ENCODE data around the gene MAOA. TPM values are rescaled to one million over a fixed set of nuclear protein-coding genes. Genes with fewer than 3 reads are reported as not detected.

Gene MAOA
- total and polyA plus RNA-seq, 9 of the 15 experiments (the other 6 are each of a cell fraction or from before 2014, with no cell fraction given) = 0.68 to 2.7 (median 1.9) TPM

DNA sequence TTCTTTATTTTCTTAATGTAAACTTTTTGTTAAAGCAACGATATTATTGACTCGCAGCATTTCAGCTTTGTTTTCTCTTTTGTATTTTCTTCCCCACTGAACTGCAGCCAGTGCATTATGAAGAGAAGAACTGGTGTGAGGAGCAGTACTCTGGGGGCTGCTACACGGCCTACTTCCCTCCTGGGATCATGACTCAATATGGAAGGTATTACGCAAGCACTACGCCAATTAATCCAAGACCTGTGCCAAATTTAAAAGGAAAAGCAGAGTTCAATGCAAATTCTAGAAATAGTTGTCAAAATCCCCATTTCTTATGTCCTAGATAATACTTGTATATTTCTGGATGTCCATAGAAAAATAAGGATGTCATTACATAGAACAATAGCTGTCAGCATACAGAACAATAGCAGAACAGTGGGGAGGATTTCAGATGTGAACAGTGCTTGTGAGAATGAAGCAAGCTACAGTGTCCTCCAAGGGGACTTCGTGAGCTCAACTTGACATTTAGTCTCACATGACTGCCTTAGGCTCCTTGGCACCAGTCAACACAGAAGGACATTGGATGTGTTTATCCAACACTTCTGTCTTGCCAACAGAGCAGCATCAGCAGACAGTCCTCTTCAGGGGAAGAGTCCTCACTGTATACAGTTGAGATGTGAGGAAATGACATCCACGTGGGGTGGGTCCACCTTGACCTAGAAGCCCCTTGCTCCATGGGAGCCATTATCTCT is 85.9 kb downstream of the MAOA start:
- CTCF ChIA-PET (ENCODE audit: low intra/inter-chr PET ratio) = no interaction called here
- Histone ChIP-seq H3K9me3 (replicated peaks; ENCODE audit: control insufficient read depth, insufficient read depth, low read depth, low read length) (no peaks in the 10 kb centered on the region), H3K36me3 (ENCODE audit: control insufficient read depth, insufficient read depth, low read length) (no peaks in the 10 kb centered on the region), H3K4me2 (ENCODE audit: insufficient read depth, low read length) (no peak overlapping the region), H3K4me1 (replicated peaks in 1 of 2; ENCODE audit: control insufficient read depth in 2 of 2, insufficient read depth in 2 of 2, low read length in 2 of 2) (no peaks in the 10 kb centered on the region), H3K9me1 (ENCODE audit: control insufficient read depth, insufficient read depth, low read length) (no peaks in the 10 kb centered on the region), H3K79me2 (ENCODE audit: control insufficient read depth, insufficient read depth, low read length) (no peaks in the 10 kb centered on the region), H3K4me3 (no peak overlapping the region), H4K20me1 (replicated peaks; ENCODE audit: control insufficient read depth, insufficient read depth, low read length) (no peaks in the 10 kb centered on the region), H2AFZ (ENCODE audit: low read depth, low read length) (no peak overlapping the region), H3K9ac (ENCODE audit: insufficient read depth in 1 of 2, low read depth in 2 of 2, low read length in 2 of 2) (no peak overlapping the region), H3K27me3 (ENCODE audit: control insufficient read depth in 2 of 2, insufficient read depth in 2 of 2, low read length in 2 of 2) (no peaks in the 10 kb centered on the region), H3K27ac (ENCODE audit: extremely low read depth, low read depth, low read length) (no peak overlapping the region)
- POLR2A ChIA-PET = interaction anchor here (0.7 kb wide), 1 partner anchor 120 kb away, joined by 3 read pairs; no protein-coding TSS in a partner anchor
- whole genome bisulfite sequencing (ENCODE audit: insufficient coverage, low coverage, missing lambda C conversion rate) = 23% methylated on average over 5 of the region's 7 CpGs
- FAIRE-seq (no peak), DNase-seq (ENCODE audit: extremely low read depth in 1 of 4, low spot score in 3 of 4) (no peak), ATAC-seq (no peak)
- in situ Hi-C loops (cut with MboI) = loop anchor here (10.0 kb wide), 1 partner anchor 177 kb away; no protein-coding TSS in a partner anchor
- intact Hi-C loops (cut with micrococcal nuclease) = no loop called here
- no TSS peak for BruUV-seq (replicated peaks)
- TF ChIP-seq TBP (optimal IDR thresholded peaks at IDR 0.05; ENCODE audit: low read depth, low read length) = no peak
- TF ChIP-seq FOXK1 (CRISPR knock-in tag; IDR thresholded peaks at IDR 0.05; ENCODE audit: borderline replicate concordance) = no peak
- TF ChIP-seq CEBPB (tag; IDR thresholded peaks at IDR 0.05) = peak; percentile 43; the same call in 1 of the 2 replicates

DNA sequence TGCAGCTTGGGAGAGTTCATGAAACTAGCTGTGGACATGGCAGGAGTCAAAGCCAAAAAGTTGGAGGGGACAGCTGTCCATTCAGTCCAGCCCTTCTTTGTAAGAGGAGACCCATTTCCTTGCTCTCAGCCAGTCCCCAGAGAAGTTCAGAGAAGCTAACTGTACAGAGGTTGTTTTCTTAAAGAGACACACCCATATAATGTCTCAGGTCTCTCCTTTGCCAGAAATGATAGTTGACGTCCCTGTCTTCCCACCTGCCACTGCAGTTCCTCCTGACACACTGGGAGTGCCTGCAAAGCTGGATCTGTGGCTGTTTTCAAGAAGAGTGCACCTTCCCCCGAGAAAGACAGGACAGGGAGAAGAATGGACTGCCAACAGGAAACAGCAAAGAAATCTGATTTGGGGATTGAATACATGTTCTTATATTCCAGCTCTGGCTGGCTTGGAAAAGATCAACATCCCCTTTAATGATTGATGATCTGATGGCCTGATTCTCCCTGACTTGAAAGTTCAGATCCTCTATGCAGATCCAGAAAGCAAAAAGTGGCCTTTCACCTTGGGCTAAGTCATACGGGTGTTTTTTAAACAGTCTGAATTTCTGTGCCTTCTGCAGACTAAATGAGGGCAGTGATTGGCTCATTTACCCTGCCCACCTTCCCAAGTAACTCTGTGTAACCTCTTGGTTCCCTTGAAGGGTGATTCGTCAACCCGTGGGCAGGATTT is 87.2 kb downstream of the MAOA start:
- H3K4me2 ChIP-seq (ENCODE audit: insufficient read depth, low read length) = no peak overlapping the region
- H3K27ac ChIP-seq (ENCODE audit: extremely low read depth, low read depth, low read length) = no peak overlapping the region
- no peak overlapping the region for H2AFZ ChIP-seq (ENCODE audit: low read depth, low read length)
- no peaks in the 10 kb centered on the region for H3K4me1 ChIP-seq (replicated peaks in 1 of 2; ENCODE audit: control insufficient read depth in 2 of 2, insufficient read depth in 2 of 2, low read length in 2 of 2)
- POLR2A ChIA-PET = no interaction called here
- intact Hi-C loops (cut with micrococcal nuclease) = no loop called here
- CTCF ChIA-PET (ENCODE audit: low intra/inter-chr PET ratio) = no interaction called here
- FAIRE-seq = no peak
- no peaks in the 10 kb centered on the region for H3K27me3 ChIP-seq (ENCODE audit: control insufficient read depth in 2 of 2, insufficient read depth in 2 of 2, low read length in 2 of 2)
- no peak overlapping the region for H3K4me3 ChIP-seq
- no peaks in the 10 kb centered on the region for H3K9me3 ChIP-seq (replicated peaks; ENCODE audit: control insufficient read depth, insufficient read depth, low read depth, low read length)
- in situ Hi-C loops (cut with MboI) = loop anchor here (10.0 kb wide), 1 partner anchor 178 kb away; no protein-coding TSS in a partner anchor
- BruUV-seq (replicated peaks) = no TSS peak
- no peaks in the 10 kb centered on the region for H3K9me1 ChIP-seq (ENCODE audit: control insufficient read depth, insufficient read depth, low read length)
- H3K79me2 ChIP-seq (ENCODE audit: control insufficient read depth, insufficient read depth, low read length) = no peaks in the 10 kb centered on the region
- no peak overlapping the region for H3K9ac ChIP-seq (ENCODE audit: insufficient read depth in 1 of 2, low read depth in 2 of 2, low read length in 2 of 2)
- WGBS (ENCODE audit: insufficient coverage, low coverage, missing lambda C conversion rate) = 0% methylated on average over 3 of the region's 5 CpGs
- ATAC-seq = no peak
- DNase-seq (ENCODE audit: extremely low read depth in 1 of 4, low spot score in 3 of 4) = no peak
- H3K36me3 ChIP-seq (ENCODE audit: control insufficient read depth, insufficient read depth, low read length) = no peaks in the 10 kb centered on the region
- no peaks in the 10 kb centered on the region for H4K20me1 ChIP-seq (replicated peaks; ENCODE audit: control insufficient read depth, insufficient read depth, low read length)
- TF ChIP-seq NR2C1 (IDR thresholded peaks at IDR 0.05) = no peak
- no peak for TF ChIP-seq NR2C1 (tag; IDR thresholded peaks at IDR 0.05)
- TF ChIP-seq RBBP5 (IDR thresholded peaks at IDR 0.05; ENCODE audit: borderline replicate concordance, insufficient read depth, low read length, poor library complexity, severe bottlenecking) = no peak
- no peak for TF ChIP-seq KLF16 (IDR thresholded peaks at IDR 0.05)
- no peak for TF ChIP-seq MTA3 (IDR thresholded peaks at IDR 0.05; ENCODE audit: borderline replicate concordance)
- TF ChIP-seq, protein P1, sequence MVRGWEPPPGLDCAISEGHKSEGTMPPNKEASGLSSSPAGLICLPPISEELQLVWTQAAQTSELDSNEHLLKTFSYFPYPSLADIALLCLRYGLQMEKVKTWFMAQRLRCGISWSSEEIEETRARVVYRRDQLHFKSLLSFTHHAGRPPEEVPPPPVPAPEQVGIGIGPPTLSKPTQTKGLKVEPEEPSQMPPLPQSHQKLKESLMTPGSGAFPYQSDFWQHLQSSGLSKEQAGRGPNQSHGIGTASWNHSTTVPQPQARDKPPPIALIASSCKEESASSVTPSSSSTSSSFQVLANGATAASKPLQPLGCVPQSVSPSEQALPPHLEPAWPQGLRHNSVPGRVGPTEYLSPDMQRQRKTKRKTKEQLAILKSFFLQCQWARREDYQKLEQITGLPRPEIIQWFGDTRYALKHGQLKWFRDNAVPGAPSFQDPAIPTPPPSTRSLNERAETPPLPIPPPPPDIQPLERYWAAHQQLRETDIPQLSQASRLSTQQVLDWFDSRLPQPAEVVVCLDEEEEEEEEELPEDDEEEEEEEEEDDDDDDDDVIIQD (CRISPR knock-in tag; IDR thresholded peaks at IDR 0.05) = no peak
- no peak for TF ChIP-seq ZNF253 (CRISPR knock-in tag; conservative IDR thresholded peaks at IDR 0.05)
- no peak for TF ChIP-seq NFE2 (IDR thresholded peaks at IDR 0.05; ENCODE audit: low read depth)
- TF ChIP-seq TFAM (CRISPR knock-in tag; conservative IDR thresholded peaks at IDR 0.05) = no peak
